NCI-H69 (cell line): ENCODE results near the gene REM2.
"Not testable (repeated sequence)": the region's sequence is repeated elsewhere in the genome, so short reads cannot be mapped to it uniquely, and the experiment has no call there.

Experiments
- DNase-seq: peaks from one replicate; lab custom pipeline; 2025; lab: John Stamatoyannopoulos, UW

Gene REM2

DNA sequence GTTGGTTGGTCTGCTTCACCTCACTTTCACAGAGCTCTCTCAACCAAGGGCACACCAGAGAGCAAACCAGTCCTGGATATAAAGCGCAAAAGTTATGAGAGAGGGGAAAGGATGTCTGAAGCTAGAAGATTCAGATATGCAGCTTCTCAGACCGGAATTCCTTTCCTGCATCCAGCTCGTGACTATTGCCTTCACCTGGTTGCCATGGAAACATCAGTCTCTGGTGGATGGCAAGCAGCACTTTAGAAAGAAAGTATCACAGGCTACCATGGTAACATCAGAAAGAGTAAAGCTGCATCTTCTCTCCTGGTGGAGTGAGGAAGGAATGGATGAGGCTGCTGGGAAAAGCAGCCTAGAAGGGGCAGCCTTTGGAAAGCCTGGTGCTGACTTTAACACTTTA is 13.7 kb downstream of the REM2 start:
- no peak for DNase-seq

DNA sequence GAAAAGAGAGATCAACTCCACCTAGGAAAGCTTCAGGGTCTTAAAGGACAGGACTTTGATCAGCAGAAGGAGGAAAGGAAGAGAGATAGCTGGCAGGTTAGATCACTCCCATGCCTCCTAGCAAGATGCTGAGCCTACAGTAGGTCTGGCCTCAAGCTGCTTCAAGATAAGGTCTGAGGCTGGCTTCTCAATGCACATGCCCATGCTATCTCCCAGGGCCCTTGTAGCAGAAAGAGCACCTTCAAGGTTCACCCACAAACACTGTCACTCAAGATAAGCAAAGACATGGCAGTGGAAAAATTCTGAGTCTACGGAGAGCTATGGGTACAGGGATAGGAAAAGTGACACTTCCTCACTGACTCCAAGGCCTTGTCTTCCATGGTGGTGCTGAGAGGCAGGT is 14.3 kb downstream of the REM2 start:
- DNase-seq, result no peak

GRCh38 chr14:22898302-22899090 is 15.5 kb downstream of the REM2 start:
- DNase-seq, result no peak

DNA sequence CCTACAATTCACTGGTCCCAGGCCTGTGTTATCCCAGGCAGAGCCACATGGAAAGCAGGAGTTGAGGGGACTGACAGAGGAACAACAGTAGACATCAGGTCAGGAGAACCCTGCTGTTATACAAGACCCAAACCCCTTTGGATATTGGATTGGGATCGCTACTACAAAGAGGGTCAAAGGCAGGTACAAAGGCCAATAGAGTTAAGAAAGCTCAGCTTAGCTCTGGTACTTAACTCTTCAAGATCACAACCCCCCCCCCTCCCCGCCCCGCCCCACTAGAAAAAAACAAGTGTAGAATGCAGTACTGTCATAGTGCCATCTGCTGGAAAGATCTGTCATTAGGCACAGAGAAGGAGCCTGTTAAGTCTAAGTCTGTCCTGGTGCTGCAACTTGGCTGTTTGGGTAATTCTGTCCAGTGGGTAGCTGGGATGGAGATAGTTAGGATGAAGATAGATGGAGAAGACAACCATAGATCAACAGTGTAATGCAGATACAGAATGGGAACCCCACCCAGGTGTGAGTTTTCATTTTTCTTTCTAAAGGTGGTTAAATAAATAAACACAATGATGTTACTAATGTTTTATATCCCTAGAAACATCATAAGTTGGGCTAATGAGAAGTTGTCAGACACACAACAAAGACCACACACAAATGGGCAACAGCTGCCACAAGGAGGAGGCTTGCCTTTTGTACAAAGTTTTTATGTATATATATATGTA is 17.2 kb downstream of the REM2 start:
- DNase-seq, result peak; percentile 70

GRCh38 chr14:22901799-22902198 is 18.8 kb downstream of the REM2 start:
- DNase-seq, result no peak

GRCh38 chr14:22903742-22904087 is 20.7 kb downstream of the REM2 start:
- DNase-seq, result no peak

DNA sequence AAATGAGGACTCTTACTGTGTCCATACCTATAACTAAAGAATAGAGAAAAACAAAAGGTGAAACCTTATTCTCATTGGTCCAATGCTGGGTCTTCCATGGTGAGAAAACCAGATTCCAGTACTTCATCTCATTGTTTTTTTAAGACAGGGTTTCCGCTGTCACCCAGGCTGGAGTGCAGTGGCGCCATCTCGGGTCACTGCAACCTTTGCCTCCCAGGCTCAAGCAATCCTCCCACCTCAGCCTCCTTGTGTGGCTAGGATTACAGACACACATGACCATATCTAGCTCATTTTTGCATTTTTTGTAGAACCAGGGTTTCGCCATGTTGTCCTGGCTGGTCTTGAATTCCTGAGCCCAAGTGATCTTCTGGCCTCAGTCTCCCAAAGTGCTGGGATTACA is 22.6 kb downstream of the REM2 start:
- DNase-seq, result no peak

- DNase-seq, result no peak
Observed at GRCh38 chr14:22906073-22906472, 23.1 kb downstream of the REM2 start.

- DNase-seq, result no peak
Observed at GRCh38 chr14:22907429-22907828, 24.4 kb downstream of the REM2 start.

GRCh38 chr14:22908601-22909000 is 25.6 kb downstream of the REM2 start:
- no peak for DNase-seq

DNA sequence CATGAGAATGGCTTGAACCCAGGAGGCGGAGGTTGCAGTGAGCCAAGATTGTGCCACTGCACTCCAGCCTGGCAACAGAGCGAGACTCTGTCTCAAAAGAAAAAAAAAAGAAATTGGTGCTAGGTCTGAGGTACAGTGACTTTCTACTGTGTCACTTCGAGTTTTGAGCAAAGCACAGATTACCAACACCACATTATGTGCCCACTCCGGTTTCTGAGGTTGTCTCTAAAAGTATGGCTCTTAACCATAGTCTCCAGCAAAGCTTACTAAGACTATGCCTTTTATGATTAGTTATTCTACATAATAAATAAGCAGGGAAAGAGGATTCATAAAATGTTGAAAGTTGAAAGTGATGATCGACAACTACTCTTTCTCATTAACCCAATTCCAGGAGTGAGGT is 27.9 kb downstream of the REM2 start:
- DNase-seq, result no peak

- DNase-seq, result not testable (repeated sequence)
Observed at GRCh38 chr14:22914836-22915235, 31.8 kb downstream of the REM2 start.

DNA sequence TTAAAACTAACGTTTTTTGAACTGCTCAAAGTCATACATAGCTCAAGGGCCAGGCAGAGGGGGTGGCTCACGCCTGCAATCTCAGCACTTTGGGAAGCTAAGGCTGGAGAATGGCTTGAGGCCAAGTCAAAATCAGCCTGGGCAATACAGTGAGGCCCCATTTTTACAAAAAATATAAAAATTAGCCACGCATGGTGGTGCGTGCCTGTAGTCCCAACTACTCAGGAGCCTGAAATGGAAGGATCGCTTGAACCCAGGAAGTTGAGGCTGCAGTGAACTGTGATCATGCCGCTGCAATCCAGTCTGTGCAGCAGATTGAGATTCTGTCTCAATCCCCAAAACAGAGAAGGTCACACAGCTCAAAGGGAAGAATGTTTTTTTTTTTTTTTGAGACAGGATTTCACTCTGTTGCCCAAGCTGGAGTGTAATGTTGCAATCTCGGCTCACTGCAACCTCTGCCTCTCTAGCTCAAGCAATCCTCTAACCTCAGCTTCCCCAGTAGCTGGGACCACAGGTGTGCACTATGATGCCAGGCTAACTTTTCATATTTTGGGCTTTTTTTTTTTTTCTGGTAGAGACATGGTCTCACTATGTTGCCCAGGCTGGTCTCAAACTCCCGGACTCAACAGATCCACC is 33.0 kb downstream of the REM2 start:
- no peak for DNase-seq

DNA sequence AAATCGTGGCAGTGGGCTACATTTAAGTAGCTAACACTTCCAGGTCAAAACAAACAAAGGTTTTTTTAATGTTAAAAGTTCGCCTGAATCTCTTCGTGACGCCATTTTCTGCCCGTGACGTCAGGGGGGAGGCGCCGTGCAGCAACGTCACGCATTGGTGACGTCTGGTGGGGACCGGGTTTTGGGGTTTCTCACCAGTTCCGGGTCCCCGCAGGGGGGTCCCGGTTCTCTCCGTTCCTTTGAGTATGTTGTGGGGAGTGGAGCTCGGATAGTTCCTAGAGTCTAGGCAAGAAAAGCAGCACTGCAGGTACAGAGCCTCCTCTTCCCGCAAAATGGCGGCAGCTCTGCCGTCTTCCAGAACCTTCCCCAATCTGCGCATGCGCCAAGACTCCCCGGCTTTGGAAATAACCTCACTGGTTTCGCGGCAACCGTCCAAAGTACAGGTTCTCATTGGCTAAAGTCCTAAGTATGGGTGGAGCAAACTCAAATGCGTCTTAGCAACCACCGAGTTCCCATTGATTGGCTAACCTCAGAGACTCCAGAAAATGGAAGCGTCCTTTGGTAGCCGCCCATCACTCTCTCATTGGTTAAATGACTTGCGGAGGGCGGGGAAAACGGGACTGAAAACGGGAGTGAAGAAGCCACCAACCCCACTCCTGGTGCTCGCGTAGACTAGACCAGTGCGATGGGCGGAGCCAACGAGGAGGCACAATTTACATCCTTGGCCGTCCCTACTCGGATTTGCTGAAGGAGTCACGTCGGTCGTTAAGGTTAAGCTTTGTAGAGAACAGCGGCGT is 36.0 kb downstream of the REM2 start, which contains the start of gene RBM23:
Gene RBM23 (minus strand): TSS at position 346 of the 797 bp plus-strand sequence.
- DNase-seq, result peak; percentile 100

DNA sequence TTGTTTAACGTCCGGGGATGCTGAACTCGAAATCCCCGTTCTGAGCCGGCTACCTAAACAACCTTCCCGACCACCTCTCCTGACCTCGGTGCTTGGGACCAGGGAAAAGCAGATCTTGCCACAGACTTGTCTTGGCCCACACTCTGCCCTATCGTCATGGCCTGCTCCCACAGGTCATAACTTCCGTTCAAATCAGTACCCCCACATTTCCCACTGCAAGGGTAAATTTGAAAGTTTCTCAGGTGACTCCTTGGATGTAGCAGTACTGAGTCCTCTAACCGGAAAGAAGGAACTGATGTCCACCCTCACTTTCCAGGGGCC is 36.5 kb downstream of the REM2 start:
- DNase-seq, result no peak

GRCh38 chr14:22920697-22921096 is 37.7 kb downstream of the REM2 start:
- no peak for DNase-seq

GRCh38 chr14:22922294-22922693 is 39.3 kb downstream of the REM2 start:
- no peak for DNase-seq

GRCh38 chr14:22923746-22924145 is 40.7 kb downstream of the REM2 start:
- DNase-seq, result no peak

DNA sequence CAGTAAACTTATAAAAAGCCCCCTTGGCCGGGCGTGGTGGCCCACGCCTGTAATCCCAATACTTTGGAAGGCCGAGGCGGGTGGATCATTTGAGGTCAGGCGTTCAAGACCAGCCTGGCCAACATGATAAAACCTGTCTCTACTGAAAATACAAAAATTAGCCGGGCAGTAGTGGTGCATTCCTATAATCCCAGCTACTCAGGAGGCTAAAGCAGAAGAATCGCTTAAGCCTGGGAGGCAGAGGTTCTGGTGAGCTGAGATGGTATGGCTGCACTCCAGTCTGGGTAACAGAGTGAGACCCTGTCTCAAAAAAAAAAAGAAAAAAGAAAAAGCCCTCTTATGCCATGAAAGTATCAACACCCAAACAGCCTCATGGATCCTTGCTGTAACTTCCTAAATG is 42.5 kb downstream of the REM2 start:
- no peak for DNase-seq

- no peak for DNase-seq
Observed at GRCh38 chr14:22926316-22926715, 43.3 kb downstream of the REM2 start.

- peak; percentile 33 for DNase-seq
Observed at GRCh38 chr14:22928237-22929103, 45.4 kb downstream of the REM2 start.
